HG02970 (cell line): ENCODE measurements around the gene KRT6C.

Source experiments
- ATAC-seq: cut with Tn5 transposase; IDR thresholded peaks from one replicate; pipeline ENCODE4 v1.9.1; 2021; ENCODE audit warnings: mild to moderate bottlenecking, moderate library complexity, moderate number of reproducible peaks; ENCODE audit not compliant: unreplicated experiment, low FRiP score

KRT6C gene

DNA sequence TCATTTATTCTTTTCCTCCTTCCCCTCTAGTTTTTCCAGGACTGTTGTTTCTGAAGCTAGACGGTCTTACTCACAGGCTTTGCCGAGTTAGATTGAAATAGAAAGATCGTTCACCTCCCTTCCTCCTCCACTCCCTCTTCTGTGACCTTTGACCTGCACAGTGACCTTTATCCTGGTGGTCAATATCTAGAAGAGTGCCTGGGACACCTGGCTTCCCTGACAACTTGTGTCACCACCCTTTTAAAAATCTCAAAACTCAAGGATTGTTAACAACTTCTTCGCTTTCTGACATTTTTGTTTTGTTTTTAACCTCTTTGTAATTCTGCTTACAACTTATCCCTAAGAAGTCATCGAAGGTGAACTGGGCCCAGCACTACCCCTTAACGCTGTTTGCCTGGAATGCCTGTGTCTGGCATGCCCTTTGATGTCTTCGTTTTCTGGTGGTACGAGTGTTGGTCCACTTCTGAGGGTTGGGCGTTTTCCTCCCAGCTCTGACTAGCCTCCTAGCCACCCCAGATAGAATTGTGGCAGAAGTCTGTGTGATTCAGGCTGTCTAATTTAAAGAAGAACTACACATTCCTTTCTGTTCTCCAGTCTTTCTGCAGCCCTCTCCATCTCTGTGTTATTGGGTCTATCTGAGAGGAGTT lies 36.7 kb downstream of the KRT6C start:
- no peak for ATAC-seq

DNA sequence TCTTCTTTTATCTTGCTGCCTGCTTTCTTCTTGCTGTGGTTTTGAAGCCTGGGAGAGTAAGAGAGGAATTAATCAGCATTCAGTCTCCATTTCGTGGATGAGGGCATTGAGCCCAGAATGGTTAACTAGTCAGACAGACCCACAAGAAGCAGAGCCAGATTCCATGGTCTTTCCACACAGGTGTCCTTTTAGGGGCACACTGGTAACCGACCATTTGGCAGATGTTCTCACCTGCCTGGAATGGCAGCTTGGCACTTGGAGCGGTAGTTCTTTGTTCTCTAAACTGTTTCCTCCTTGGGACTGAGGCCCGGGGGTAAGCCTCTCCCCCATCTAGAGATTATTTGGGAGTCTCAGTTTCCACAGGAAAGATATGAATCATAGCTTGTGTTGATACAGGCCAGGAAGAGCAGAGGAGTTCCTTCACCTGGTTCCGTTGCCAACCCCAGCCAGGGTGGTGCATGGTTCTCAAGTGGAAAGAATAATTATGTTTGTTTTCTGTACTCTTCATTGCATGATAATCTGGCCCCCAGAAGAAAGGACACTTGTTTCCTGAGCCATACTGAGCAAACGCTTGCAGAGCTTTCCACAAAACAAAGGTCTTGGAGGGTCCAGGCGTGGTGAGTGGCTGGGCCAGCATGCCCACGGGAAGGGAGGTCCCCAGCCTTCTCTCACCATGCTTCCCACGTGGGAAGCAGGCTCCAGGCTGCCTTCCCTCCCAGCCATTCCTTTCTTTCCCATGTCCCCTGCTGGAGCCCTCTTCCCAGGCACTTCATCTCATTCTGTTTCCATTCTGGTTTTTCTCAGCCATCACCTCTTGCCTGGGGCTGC lies 37.4 kb downstream of the KRT6C start:
- no peak for ATAC-seq

DNA sequence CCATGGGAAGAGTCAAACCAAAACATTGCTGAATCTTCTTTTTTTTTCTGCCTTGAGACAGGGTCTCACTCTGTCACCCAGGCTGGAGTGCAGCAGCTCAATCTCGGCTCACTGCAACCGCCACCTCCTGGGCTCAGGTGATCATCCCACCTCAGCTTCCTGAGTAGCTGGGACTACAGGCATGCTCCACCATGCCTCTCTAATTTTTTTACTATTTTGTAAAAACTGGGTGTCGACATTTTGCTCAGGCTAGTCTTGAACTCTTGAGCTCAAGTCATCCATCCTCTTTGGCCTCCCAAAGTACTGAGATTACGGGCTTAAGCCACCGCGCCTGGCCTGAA lies 38.0 kb downstream of the KRT6C start:
- ATAC-seq = no peak

GRCh38 chr12:52434760-52435530 lies 38.7 kb downstream of the KRT6C start:
- no peak for ATAC-seq

GRCh38 chr12:52434081-52434733 lies 39.4 kb downstream of the KRT6C start, which contains the start of gene KRT75:
KRT75 (minus strand) TSS chr12:52434371; CDS start chr12:52434304, 67 bp downstream.
- no peak for ATAC-seq

DNA sequence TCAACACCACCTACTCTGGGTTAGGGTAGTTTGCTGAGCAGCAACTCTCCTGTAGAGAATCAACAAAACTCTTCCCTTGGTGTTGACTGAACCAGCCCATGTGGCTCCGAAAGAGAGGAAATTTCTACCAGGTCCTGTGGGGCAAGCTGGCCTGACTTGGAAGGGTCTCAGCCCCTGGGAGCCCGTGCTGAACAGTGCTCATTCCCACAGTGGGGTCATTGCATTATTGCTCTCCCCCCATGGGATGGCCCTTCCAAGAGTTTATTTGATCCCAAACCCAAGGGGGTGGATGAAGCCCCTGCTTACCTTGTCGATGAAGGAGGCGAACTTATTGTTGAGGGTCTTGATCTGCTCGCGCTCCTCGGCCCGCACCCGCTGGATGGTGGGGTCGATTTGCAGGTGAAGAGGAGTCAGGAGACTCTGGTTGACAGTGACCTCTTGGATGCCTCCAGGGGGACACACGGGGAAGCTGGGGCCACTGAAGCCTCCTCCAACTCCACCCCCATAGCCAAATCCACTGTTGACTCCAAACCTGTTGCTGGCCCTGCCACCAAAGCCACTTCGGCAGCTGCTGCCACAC lies 40.0 kb downstream of the KRT6C start:
- ATAC-seq = no peak

DNA sequence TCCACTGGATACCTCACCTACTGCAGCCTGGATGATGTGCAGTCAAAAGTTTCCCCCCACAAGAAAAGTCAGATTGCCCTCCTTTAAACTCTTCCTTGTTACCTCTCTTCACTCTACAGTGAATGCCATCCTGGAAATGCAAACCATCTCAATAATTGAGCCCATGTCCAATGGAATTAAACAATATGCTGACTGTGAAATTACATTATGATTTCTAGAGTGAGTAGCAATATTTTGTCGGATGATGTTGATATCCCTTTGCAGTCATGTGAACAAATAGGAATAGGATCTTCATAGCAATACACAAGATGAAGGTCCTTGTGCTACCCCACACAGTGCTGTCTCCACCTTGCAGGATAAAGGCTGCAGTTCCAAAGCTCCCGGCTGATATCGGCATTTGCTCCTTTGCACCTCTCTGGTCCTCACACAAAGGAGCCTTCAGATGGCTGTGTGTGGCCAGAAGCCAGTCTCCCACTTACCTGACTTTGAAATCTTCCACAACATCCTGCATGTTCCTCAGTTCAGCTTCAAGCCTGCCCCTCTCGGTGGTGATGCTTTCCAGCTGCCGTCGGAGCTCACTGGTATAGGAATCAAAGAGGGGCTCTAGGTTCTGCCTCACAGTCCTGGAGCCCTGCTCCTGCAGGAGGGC lies 40.9 kb downstream of the KRT6C start:
- no peak for ATAC-seq

GRCh38 chr12:52428121-52428520 lies 45.5 kb downstream of the KRT6C start:
- ATAC-seq = no peak

GRCh38 chr12:52427083-52427482 lies 46.5 kb downstream of the KRT6C start:
- no peak for ATAC-seq

GRCh38 chr12:52426034-52426433 lies 47.6 kb downstream of the KRT6C start:
- ATAC-seq = no peak

DNA sequence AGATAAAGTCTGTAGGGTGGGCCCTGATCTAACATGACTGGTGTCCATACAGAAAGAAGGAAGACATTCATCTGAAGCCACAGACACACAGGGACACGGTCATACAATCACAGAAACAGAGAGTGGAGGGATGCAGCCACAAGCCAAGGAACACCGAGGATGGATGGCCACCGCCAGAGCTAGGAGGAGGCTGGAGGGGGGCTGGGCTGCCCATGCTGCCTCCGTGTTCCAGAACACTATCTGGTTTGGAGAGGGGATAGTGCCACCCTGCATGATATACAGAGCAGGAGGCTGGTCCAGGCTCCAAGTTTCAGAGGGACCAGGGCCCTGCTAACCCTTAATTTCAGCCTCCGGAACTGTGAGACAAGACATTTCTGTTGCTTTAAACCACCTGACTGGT lies 48.1 kb downstream of the KRT6C start:
- no peak for ATAC-seq

DNA sequence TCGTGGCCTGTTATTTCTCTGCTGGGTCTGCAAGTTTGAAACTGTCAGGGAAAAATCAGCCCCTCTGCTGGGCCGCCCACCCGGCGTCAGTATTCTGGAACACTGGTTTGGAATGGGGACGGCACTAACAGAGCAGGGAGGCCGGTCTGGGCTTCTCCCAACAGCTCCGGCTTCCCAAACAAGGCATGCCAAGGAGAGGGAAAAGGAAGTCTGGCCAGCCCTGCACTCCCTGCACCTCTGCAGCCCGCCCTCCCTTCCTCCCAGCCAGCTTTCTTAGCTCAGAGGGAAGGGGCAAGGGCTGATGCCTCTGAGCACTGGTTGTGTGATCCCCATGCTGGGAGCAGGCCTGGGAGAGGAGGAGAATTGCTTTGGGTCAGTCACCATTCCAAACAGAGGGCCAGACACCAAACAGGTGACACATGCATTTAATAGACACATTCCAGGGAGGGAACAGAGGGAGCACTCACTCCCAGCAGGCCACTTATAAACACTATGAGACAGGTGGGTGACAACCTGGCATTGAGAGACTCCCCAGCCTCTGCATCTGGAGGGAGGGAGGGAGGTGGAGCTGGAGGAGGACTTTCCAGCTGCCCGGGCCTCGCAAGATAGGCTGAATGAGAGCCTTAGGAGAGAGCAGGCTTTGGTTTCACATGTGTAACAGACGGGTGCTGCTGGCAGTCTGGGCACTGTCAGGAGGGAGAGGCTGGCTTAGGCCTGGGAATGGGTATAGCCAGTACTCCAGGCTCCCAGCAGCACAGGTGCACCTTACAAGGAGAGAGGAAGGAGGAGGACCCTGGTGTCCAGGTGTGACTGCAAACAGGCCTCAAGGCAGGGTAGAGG lies 49.7 kb downstream of the KRT6C start:
- ATAC-seq = no peak

DNA sequence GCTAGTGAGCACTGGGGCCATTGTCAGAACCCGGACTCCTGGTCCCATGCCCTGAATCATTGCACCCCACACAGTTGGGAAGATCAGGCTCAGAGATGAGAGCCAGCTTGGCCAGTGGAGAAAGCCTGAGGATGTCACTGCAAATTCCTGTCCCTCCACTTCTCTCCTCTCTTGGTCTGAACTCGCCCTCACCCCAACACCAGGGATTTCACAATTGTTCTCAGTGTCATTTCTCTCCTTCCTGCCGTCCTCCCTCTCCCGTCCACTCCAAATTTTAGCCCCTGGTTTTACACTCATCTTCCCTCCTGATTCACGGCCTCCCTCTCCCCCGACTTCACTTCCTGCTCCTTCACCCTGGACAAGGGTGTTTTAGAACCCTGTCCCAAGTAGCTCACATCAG lies 50.6 kb downstream of the KRT6C start:
- ATAC-seq = no peak

DNA sequence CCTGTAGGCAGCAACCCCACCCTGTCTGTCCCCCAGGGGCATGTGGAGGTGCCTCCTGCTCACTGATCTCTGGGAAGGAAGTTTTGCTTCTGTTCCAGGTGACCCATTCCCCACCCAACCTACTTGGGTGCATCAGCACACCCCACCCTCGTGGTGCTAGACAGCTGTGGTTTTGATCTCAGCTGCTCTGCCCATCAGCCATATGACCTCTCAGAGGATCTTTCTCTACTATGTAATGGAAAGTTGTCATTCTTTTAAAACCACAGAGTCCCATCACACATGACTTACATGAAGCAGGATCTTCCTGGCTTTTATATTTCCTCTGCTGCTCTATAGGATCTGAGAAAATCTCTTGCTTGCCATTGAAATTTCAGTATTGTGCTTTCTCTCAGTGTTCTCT lies 53.9 kb downstream of the KRT6C start:
- ATAC-seq = no peak

DNA sequence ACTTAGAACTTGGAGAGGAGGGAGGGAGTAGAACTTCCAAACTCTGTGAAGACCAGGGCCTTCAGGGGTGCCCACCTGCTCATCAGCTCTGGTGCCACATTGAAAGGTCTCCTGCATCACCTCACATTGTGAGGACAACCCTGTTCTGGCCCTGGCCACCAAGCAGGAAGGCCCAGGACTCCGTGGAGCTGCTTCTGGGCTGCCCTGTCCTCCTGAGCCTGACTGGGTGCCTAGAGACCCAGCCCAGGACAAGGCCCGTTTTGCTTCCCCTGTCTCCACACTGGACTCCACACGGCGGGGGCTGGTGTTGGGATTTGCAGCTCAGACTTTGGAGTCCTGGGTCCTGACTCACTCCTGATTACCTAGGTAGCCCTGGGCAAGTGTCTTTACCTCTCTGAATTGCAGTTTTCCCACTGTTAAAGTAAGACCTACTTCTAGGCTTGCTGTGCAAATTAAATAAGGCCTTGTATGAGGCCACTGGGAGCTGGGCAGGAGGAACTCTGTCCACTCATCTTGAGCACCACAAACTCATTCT lies 55.0 kb downstream of the KRT6C start:
- ATAC-seq = no peak
